Bronchial epithelial cell (primary cell): ENCODE data around the gene PSMG4. TPM values are rescaled to one million over a fixed set of nuclear protein-coding genes. Genes with fewer than 3 reads are reported as not detected.

ENCODE experiments used
- DNase-seq: peaks from one replicate; pipeline ENCODE4 v3.0.0-alpha.2; 2010; ENCODE audit warnings: low read depth
- FAIRE-seq: peaks from 2 replicates; lab custom pipeline; 2011; peaks lifted over from hg19 to GRCh38; lab: Jason Lieb, UNC
- H3K27me3 ChIP-seq: 2 replicates; pipeline ENCODE4 v1.5.1; 2011; ENCODE audit warnings: low read length; ENCODE audit not compliant: control insufficient read depth, insufficient read depth
- H3K36me3 ChIP-seq: 2 replicates; pipeline ENCODE4 v1.5.1; 2011; ENCODE audit warnings: low read length; ENCODE audit not compliant: control insufficient read depth, insufficient read depth
- H3K4me3 ChIP-seq: 2 replicates; pipeline ENCODE4 v1.5.1; 2011; ENCODE audit warnings: mild to moderate bottlenecking, low read depth, low read length, control low read depth
- CTCF ChIP-seq: IDR thresholded peaks from 2 replicates; pipeline ENCODE4 v1.5.1; 2011; ENCODE audit warnings: mild to moderate bottlenecking, moderate library complexity, low read length, control low read depth, inconsistent platforms; ENCODE audit not compliant: insufficient read depth, severe bottlenecking
- total RNA-seq: library from RNA; depleted of rRNA; stranded (reverse); fragments of >200 nt; gene quantifications from 2 replicates; pipeline ENCODE4 v1.2.1, GENCODE V29; 2014

The PSMG4 gene
- total RNA-seq, 1 donor from 2014 or later, result 15.5 TPM

DNA sequence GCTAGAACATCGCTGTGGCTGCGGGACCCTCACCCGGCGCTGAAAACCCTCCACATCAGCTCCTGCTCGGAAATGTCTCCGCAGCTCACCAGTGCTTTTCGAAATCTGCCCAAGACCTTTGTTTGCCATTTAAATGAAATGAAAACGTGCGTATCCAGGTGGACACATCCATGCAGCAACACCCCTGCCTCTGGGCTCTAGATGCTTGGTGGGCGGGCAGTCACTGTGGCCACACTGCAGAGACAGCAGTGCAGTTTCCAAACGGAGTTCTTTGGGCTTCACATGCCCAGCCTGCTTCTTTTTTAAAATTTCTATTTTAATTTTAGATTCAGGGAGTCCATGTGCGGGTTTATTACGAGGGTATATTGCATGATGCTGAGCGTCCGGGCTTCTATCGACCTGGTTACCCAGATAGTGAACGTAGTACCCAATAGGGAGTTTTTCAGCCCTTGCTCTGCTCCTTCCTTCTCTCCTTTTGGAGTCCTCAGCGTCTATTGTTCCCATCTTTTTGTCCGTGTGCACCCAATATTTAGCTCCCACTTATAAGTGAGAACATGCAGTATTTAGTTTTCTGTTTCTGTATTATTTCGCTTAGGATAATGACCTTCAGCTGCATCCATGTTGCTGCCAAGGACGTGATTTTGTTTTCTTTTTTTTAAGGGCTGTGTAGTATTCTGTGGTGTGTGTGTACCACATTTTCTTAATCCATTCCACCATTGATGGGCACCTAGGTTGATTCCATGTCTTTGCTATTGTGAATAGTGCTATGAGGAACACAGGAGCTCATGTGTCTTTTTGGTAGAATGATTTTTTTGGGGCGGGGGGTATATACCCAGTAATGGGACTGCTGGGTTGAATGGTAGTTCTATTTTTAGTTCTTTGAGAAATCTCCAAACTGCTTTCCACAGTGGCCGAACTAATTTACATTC, 26.5 kb upstream of the PSMG4 start:
- Histone ChIP-seq H3K4me3 (no peak overlapping the region), H3K36me3 (no peaks in the 10 kb centered on the region), H3K27me3 (peaks cover 49% of the 10 kb centered on the region)
- no peak for TF ChIP-seq CTCF
- DNase-seq (no peak), FAIRE-seq (no peak)

DNA sequence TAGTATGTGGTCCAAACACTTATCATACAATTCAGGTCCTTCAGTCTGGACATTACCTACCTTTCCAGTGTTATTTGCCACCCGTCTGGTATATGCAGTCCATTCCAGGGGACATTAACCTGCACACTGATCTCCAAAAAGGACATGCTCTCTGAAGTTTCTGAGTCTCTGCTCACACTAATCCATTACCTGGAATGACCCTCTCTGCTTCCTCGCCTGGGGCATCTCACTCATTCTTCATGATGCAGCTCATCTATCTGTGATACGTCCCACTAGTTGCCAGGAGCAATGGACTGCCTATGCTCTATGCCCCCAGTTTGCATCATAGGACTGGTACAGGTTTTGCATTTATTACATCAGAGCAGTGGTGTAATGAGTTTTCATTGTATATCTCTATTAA, 25.4 kb upstream of the PSMG4 start:
- no peaks in the 10 kb centered on the region for H3K36me3 ChIP-seq
- FAIRE-seq, result no peak
- peaks cover 47% of the 10 kb centered on the region for H3K27me3 ChIP-seq
- H3K4me3 ChIP-seq, result no peak overlapping the region
- TF ChIP-seq CTCF, result no peak
- DNase-seq, result no peak

DNA sequence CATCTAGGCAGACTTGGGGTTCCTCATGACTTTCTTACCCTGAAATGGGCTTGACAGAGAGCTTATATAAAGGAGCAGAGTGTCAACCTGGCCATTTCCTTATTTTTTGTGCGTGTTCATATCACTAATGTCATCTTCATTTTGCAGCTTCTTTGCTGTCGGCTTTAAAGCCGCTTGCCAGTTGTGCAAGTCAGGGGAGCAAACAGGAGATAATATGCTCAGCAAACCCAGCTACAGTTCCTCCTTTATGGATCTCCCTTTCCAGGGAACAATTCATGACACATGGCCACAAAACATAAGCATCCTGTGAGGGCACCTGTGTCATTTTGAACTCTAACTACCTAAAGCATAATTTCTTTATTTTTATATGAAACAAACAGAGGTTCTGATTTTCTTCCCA, 24.8 kb upstream of the PSMG4 start:
- FAIRE-seq (no peak), DNase-seq (no peak)
- peaks cover 46% of the 10 kb centered on the region for H3K27me3 ChIP-seq
- no peak overlapping the region for H3K4me3 ChIP-seq
- no peaks in the 10 kb centered on the region for H3K36me3 ChIP-seq
- TF ChIP-seq CTCF, result no peak

GRCh38 chr6:3235486-3235885, 23.3 kb upstream of the PSMG4 start:
- Histone ChIP-seq H3K4me3 (no peak overlapping the region), H3K27me3 (peaks cover 35% of the 10 kb centered on the region), H3K36me3 (no peaks in the 10 kb centered on the region)
- no peak for DNase-seq
- TF ChIP-seq CTCF, result no peak
- FAIRE-seq, result no peak

DNA sequence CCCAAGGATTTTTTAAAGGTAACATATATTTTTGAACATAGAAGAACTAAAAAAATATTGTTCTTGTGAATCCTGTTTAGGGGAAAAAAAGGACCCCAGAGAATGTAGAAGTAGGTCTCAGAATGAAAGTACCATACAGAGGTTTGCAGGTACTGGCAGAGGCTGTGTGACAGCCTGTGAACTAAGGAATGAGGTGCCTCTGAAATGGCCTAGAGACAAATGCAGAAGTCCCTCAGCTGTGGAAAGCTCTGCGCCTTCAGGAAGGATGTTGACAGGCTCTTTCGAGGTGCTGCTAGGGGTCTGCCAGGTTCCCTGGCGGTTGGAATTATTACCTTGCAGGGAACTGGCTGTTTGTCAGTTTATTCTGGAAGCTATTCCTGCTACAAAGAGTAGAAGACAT, 22.7 kb upstream of the PSMG4 start:
- DNase-seq (no peak), FAIRE-seq (no peak)
- no peak for TF ChIP-seq CTCF
- Histone ChIP-seq H3K27me3 (peaks cover 31% of the 10 kb centered on the region), H3K4me3 (no peak overlapping the region), H3K36me3 (no peaks in the 10 kb centered on the region)
